ENCODE measurements around the gene SEZ6L. TPM values are rescaled to one million over a fixed set of nuclear protein-coding genes. Genes with fewer than 3 reads are reported as not detected.

Gene SEZ6L
- polyA plus RNA-seq, 1 donor (not counting 4 experiments of a cell fraction or from before 2014, with no cell fraction given) = not detected

DNA sequence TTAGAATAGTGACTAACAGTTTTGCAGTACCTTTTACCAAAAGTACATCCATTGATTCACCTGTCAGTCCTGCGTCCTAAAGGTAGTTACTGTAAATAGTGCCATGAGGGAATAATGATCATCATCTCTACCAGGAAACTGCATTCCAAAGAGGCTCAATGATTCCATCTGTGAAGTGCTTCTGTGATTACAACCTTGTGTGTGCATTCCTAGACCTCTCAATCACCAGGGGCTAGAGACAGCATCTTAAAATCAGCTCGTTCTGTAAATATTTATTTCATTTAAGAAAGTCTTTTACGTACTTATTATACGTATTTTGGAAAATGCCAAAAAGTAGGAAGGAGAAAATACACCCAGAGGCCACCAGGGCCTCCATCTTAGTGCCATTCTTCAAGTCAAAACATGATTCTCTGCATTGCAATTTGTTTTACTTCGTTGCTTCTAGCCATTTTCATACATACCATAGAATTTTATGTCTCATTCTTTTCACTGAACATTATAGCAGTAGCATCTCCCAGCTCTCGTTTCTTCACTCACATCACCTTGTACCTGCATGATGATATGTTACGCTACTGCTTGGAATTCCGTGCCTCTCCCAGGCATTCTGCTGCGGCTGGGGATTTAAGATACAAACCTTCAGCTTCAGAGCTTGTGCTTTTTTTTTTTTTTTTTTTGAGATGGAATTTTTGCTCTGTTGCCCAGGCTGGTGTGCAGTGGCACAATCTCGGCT is 117.0 kb downstream of the SEZ6L start:
- TF ChIP-seq EZH2 (IDR thresholded peaks at IDR 0.05; ENCODE audit: low read length) = no peak
- TF ChIP-seq, protein P1, sequence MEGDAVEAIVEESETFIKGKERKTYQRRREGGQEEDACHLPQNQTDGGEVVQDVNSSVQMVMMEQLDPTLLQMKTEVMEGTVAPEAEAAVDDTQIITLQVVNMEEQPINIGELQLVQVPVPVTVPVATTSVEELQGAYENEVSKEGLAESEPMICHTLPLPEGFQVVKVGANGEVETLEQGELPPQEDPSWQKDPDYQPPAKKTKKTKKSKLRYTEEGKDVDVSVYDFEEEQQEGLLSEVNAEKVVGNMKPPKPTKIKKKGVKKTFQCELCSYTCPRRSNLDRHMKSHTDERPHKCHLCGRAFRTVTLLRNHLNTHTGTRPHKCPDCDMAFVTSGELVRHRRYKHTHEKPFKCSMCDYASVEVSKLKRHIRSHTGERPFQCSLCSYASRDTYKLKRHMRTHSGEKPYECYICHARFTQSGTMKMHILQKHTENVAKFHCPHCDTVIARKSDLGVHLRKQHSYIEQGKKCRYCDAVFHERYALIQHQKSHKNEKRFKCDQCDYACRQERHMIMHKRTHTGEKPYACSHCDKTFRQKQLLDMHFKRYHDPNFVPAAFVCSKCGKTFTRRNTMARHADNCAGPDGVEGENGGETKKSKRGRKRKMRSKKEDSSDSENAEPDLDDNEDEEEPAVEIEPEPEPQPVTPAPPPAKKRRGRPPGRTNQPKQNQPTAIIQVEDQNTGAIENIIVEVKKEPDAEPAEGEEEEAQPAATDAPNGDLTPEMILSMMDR (optimal IDR thresholded peaks at IDR 0.05 in 1 of 3, IDR thresholded peaks at IDR 0.05 in 1 of 3, conservative IDR thresholded peaks at IDR 0.05 in 1 of 3; ENCODE audit: extremely low read depth in 1 of 3, insufficient read depth in 2 of 3, low read length in 3 of 3) = no peak
- H3K9me3 ChIP-seq (ENCODE audit: control insufficient read depth, low read depth, low read length) = no peaks in the 10 kb centered on the region
- no peak overlapping the region for H3K4me3 ChIP-seq (ENCODE audit: control insufficient read depth in 2 of 3, extremely low read depth in 1 of 3, insufficient read depth in 2 of 3, low read depth in 1 of 3, low read length in 3 of 3)

DNA sequence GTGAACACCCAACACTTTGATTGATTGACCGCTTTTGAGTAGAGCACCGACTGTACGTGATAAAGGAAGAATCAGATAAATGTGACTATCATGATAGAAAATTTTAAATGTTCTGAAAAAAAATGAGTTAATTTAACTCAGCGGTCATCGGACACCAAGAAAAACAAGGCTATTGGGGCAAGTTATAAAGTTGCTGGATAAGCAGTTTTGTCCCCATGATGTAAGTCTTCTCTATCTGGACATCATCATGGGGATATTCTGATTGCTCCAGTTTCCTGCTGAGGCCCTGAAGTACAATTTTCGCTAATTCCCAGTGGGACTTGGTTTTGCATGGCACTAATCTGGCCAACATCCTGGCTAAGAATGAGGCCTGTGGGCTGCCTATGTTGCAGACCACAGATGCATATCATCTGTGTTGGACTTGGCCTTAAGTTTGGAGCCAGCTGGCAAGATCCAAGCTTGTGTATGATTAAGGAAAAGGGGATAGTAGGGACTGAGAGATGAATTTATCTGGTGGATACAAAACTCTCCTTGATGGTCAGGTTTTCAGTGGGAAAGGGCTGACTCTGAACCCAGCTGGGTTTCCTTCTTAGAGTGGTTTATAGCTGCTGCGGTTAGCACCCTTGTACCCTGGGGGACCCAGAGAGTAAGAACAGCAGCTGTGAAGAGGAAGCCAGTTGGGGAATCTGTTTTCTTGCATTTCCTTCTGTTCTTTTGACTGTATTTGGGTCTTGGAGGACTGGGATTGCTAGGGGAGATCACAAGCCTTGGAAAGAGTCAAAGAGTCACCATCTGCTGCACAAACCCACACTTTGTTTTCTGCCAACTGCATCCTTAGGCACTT is 118.3 kb downstream of the SEZ6L start:
- FAIRE-seq (no peak), DNase-seq (ENCODE audit: low read depth, low spot score) (no peak)
- Histone ChIP-seq H3K9ac (ENCODE audit: control insufficient read depth, extremely low read depth, insufficient read depth, low read length) (no peak overlapping the region), H3K9me1 (ENCODE audit: control insufficient read depth, extremely low read depth, insufficient read depth, low read length) (no peaks in the 10 kb centered on the region), H2AFZ (ENCODE audit: control insufficient read depth, low read length) (no peak overlapping the region), H3K4me3 (ENCODE audit: control insufficient read depth in 2 of 3, extremely low read depth in 1 of 3, insufficient read depth in 2 of 3, low read depth in 1 of 3, low read length in 3 of 3) (no peak overlapping the region), H4K20me1 (ENCODE audit: control insufficient read depth, extremely low read depth, insufficient read depth, low read length) (no peaks in the 10 kb centered on the region), H3K36me3 (ENCODE audit: control insufficient read depth in 2 of 2, extremely low read depth in 1 of 2, insufficient read depth in 2 of 2, low read length in 2 of 2) (no peaks in the 10 kb centered on the region), H3K27ac (ENCODE audit: control insufficient read depth, insufficient read depth, low read length) (no peak overlapping the region), H3K79me2 (ENCODE audit: control insufficient read depth, insufficient read depth, low read length) (no peaks in the 10 kb centered on the region), H3K4me1 (ENCODE audit: control insufficient read depth, extremely low read depth, insufficient read depth, low read length) (no peaks in the 10 kb centered on the region), H3K9me3 (ENCODE audit: control insufficient read depth, low read depth, low read length) (no peaks in the 10 kb centered on the region), H3K4me2 (ENCODE audit: control insufficient read depth, extremely low read depth, insufficient read depth, low read depth, low read length) (no peak overlapping the region), H3K27me3 (ENCODE audit: control insufficient read depth, extremely low read depth, insufficient read depth, low read length) (no peaks in the 10 kb centered on the region)
- dilution Hi-C loops (cut with MboI; ENCODE audit: extremely low pct_ligation_motif_present, low sequenced_read_pairs) = no loop called here
- TF ChIP-seq EZH2 (IDR thresholded peaks at IDR 0.05; ENCODE audit: low read length) = no peak
- TF ChIP-seq, protein P1 (optimal IDR thresholded peaks at IDR 0.05 in 1 of 3, IDR thresholded peaks at IDR 0.05 in 1 of 3, conservative IDR thresholded peaks at IDR 0.05 in 1 of 3; ENCODE audit: extremely low read depth in 1 of 3, insufficient read depth in 2 of 3, low read length in 3 of 3) = no peak

More for the DNA sequence above, 117.0 kb downstream of the SEZ6L start:
- Histone ChIP-seq H3K4me1 (ENCODE audit: control insufficient read depth, extremely low read depth, insufficient read depth, low read length) (no peaks in the 10 kb centered on the region), H2AFZ (ENCODE audit: control insufficient read depth, low read length) (no peak overlapping the region), H3K27me3 (ENCODE audit: control insufficient read depth, extremely low read depth, insufficient read depth, low read length) (no peaks in the 10 kb centered on the region), H3K9ac (ENCODE audit: control insufficient read depth, extremely low read depth, insufficient read depth, low read length) (no peak overlapping the region), H4K20me1 (ENCODE audit: control insufficient read depth, extremely low read depth, insufficient read depth, low read length) (no peaks in the 10 kb centered on the region), H3K79me2 (ENCODE audit: control insufficient read depth, insufficient read depth, low read length) (no peaks in the 10 kb centered on the region), H3K27ac (ENCODE audit: control insufficient read depth, insufficient read depth, low read length) (no peak overlapping the region), H3K9me1 (ENCODE audit: control insufficient read depth, extremely low read depth, insufficient read depth, low read length) (no peaks in the 10 kb centered on the region), H3K4me2 (ENCODE audit: control insufficient read depth, extremely low read depth, insufficient read depth, low read depth, low read length) (no peak overlapping the region), H3K36me3 (ENCODE audit: control insufficient read depth in 2 of 2, extremely low read depth in 1 of 2, insufficient read depth in 2 of 2, low read length in 2 of 2) (no peaks in the 10 kb centered on the region)
- FAIRE-seq = no peak
- dilution Hi-C loops (cut with MboI; ENCODE audit: extremely low pct_ligation_motif_present, low sequenced_read_pairs) = no loop called here
- no peak for DNase-seq (ENCODE audit: low read depth, low spot score)
